Activated CD4-positive, alpha-beta T cell treated with anti-CD3 and anti-CD28 coated beads for 36 hours (primary cell): ENCODE measurements around the gene RBMS1. TPM values are rescaled to one million over a fixed set of nuclear protein-coding genes. Genes with fewer than 3 reads are reported as not detected.

ENCODE experiments used
- ATAC-seq: fragments of 200-7000 bp; cut with Tn5 transposase; one replicate; pipeline ENCODE4 v1.10.0; 2021; ENCODE audit warnings: mild to moderate bottlenecking, moderate library complexity
- CTCF ChIA-PET: fragments of 350-600 bp; sonication (Branson Sonifier 250); formaldehyde crosslinking; loops from one replicate; lab custom pipeline; 2021; ENCODE audit warnings: antibody characterized with exemption; lab: Charles Lee
- POLR2A ChIA-PET: fragments of 350-600 bp; sonication (Branson Sonifier 250); formaldehyde crosslinking; loops from one replicate; lab custom pipeline; 2021; ENCODE audit warnings: antibody characterized with exemption, inconsistent platforms; lab: Charles Lee
- DNase-seq: peaks from one replicate; pipeline ENCODE4 v3.0.0-alpha.2; 2020
- H3K27ac Mint-ChIP-seq: one replicate; pipeline ENCODE4 v1.8.0; 2021; ENCODE audit warnings: mixed read lengths
- H3K27me3 Mint-ChIP-seq: one replicate; pipeline ENCODE4 v1.8.0; 2021; ENCODE audit warnings: mixed read lengths
- H3K36me3 Mint-ChIP-seq: one replicate; pipeline ENCODE4 v1.8.0; 2021; ENCODE audit warnings: low read depth, mixed read lengths
- H3K4me1 Mint-ChIP-seq: one replicate; pipeline ENCODE4 v1.8.0; 2021; ENCODE audit warnings: mixed read lengths
- H3K4me3 Mint-ChIP-seq: one replicate; pipeline ENCODE4 v1.8.0; 2021; ENCODE audit warnings: mild to moderate bottlenecking, moderate library complexity, mixed read lengths
- H3K9me3 Mint-ChIP-seq: one replicate; pipeline ENCODE4 v1.8.0; 2021; ENCODE audit warnings: low read depth, mixed read lengths
- intact Hi-C, 2 experiments: fragments of 100-400 bp; cut with DNase I in 1 of 2; cut with micrococcal nuclease in 1 of 2; formaldehyde crosslinking; loops; one replicate each; pipeline versions ENCODE4 v1.14.2 to v1.15.1; 2022 to 2024; cut with DNase I, micrococcal nuclease
- total RNA-seq, 2 experiments: library from RNA; stranded (reverse); gene quantifications; one replicate each; pipeline ENCODE4 v1.2.3, GENCODE V29; 2021

Gene RBMS1
- total RNA-seq, 2 experiments from 2014 or later = 39.3 to 47.7 TPM

DNA sequence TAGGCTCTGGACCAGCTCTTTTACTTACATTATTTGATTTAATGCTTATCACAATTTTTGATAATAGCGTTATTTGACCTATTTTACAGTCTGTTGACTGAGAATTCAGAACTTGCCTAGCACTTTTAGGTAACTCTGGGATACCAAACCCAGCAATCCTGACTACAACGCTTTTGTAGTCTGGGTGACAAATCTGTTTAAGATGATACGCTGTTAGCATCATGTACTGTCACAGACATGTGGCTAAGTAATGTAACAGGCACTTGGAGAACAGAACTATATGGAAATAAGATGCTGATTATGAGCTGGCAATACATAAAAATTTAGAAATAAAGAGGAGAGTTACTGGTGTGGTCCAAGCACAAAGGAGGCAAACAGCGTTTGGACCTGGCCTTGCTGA is 130.6 kb downstream of the RBMS1 start:
- CTCF ChIA-PET = interaction anchor here (1.3 to 1.9 kb wide), 2 partner anchors 9 to 11 kb away, joined by 4 to 6 read pairs; no protein-coding TSS in a partner anchor
- no peaks in the 10 kb centered on the region for H3K9me3 Mint-ChIP-seq
- H3K4me1 Mint-ChIP-seq = peaks cover 45% of the 10 kb centered on the region
- ATAC-seq (no peak), DNase-seq (no peak)
- no peaks in the 10 kb centered on the region for H3K27me3 Mint-ChIP-seq
- intact Hi-C loops = no loop called here
- H3K4me3 Mint-ChIP-seq = no peak overlapping the region
- POLR2A ChIA-PET = no interaction called here
- H3K27ac Mint-ChIP-seq = no peak overlapping the region
- peaks cover 30% of the 10 kb centered on the region for H3K36me3 Mint-ChIP-seq

DNA sequence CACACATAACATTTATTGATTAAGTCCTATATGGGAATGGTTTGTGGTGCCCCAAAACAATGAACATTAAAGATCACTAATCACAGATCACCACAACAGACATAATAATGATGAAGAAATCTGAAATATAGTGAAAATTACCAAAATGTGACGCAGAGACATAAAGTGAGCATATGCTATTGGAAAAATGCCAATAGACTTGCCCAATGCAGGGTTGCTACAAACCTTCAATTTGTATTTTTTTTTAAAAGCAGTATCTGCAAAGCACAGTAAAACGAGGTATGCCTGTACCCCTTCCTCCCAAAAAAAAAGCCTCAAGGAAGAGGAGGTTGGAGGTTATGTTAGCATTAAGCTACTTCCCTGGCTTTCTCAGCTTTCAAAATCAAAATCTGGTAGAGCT is 131.1 kb downstream of the RBMS1 start:
- H3K27me3 Mint-ChIP-seq = no peaks in the 10 kb centered on the region
- no peaks in the 10 kb centered on the region for H3K9me3 Mint-ChIP-seq
- ATAC-seq = no peak
- ChIA-PET POLR2A (no interaction called here), CTCF (interaction anchor here (1.3 to 1.9 kb wide), 2 partner anchors 9 to 10 kb away, joined by 4 to 6 read pairs; no protein-coding TSS in a partner anchor)
- H3K27ac Mint-ChIP-seq = no peak overlapping the region
- no peak overlapping the region for H3K4me3 Mint-ChIP-seq
- DNase-seq = no peak
- H3K4me1 Mint-ChIP-seq = peaks cover 46% of the 10 kb centered on the region
- intact Hi-C loops = no loop called here
- H3K36me3 Mint-ChIP-seq = peaks cover 34% of the 10 kb centered on the region

DNA sequence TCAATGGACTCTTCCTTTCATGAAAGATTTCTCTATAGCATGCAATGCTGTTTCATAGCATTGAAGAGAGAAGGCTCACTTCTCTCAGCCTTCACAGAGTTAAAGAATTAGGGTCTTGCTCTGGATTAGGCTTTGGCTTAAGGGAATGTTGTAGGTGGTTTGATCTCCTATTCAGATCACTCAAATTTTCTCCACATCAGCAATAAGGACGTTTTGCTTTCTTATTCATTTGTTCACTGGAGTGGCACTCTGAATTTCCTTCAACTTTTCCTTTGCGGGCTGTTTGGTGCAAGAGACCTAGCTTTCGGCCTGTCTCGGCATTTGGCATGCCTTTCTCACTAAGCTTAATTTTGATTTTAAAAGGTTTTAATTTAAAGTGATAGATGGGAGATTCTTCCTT is 131.6 kb downstream of the RBMS1 start:
- Mint-ChIP-seq H3K4me1 (peaks cover 48% of the 10 kb centered on the region), H3K4me3 (no peak overlapping the region), H3K36me3 (peaks cover 39% of the 10 kb centered on the region), H3K27me3 (no peaks in the 10 kb centered on the region), H3K27ac (no peak overlapping the region), H3K9me3 (no peaks in the 10 kb centered on the region)
- no peak for DNase-seq
- CTCF ChIA-PET = interaction anchor here (1.0 kb wide), 1 partner anchor 17 kb away, joined by 3 read pairs; no protein-coding TSS in a partner anchor
- ATAC-seq = no peak
- intact Hi-C loops = no loop called here
- POLR2A ChIA-PET = no interaction called here

- CTCF ChIA-PET = interaction anchor here (0.7 to 1.1 kb wide), 3 partner anchors 11 to 195 kb away, joined by 3 to 4 read pairs (median 4); no protein-coding TSS in a partner anchor
Observed at GRCh38 chr2:160360089-160360757, 133.4 kb downstream of the RBMS1 start.

GRCh38 chr2:160358046-160358445 is 135.6 kb downstream of the RBMS1 start:
- Mint-ChIP-seq H3K9me3 (no peaks in the 10 kb centered on the region), H3K4me3 (no peak overlapping the region), H3K27me3 (no peaks in the 10 kb centered on the region), H3K4me1 (peaks cover 63% of the 10 kb centered on the region), H3K27ac (no peak overlapping the region), H3K36me3 (peaks cover 30% of the 10 kb centered on the region)
- intact Hi-C loops = loop anchor here (2.0 to 10.0 kb wide), 2 partner anchors 21 to 637 kb away; no protein-coding TSS in a partner anchor
- ChIA-PET POLR2A (no interaction called here), CTCF (no interaction called here)
- no peak for DNase-seq
- ATAC-seq = no peak

More at GRCh38 chr2:160360089-160360757, 133.4 kb downstream of the RBMS1 start:
- Mint-ChIP-seq H3K9me3 (no peaks in the 10 kb centered on the region), H3K4me1 (peaks cover 60% of the 10 kb centered on the region), H3K27me3 (no peaks in the 10 kb centered on the region), H3K36me3 (peaks cover 45% of the 10 kb centered on the region), H3K4me3 (no peak overlapping the region), H3K27ac (no peak overlapping the region)
- ATAC-seq (no peak), DNase-seq (no peak)
- intact Hi-C loops = no loop called here
- POLR2A ChIA-PET = no interaction called here

DNA sequence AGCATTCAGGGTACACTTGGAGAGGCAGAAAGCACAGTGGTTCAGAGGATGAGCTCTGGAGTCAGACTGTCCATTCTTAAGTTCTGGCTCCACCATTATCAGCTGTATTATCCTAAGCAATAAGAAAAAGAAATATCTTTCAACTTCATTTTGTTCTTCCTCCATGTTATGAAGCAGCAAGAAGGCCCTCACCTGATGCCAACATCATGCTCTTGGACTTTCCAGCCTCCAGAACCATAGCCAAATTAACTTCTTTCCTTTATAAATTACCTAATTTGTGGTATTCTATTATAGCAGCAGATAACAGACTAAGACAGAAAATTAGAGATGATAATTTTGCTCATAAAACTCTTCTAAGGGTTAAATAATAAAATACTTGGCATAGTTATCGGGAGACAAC is 137.1 kb downstream of the RBMS1 start:
- no peak for DNase-seq
- CTCF ChIA-PET = interaction anchor here (1.0 kb wide), 1 partner anchor 34 kb away, joined by 3 read pairs; no protein-coding TSS in a partner anchor
- Mint-ChIP-seq H3K36me3 (peaks cover 31% of the 10 kb centered on the region), H3K27me3 (no peaks in the 10 kb centered on the region), H3K9me3 (no peaks in the 10 kb centered on the region), H3K27ac (no peak overlapping the region), H3K4me3 (no peak overlapping the region), H3K4me1 (peaks cover 71% of the 10 kb centered on the region)
- no peak for ATAC-seq
- POLR2A ChIA-PET = no interaction called here
- intact Hi-C loops = loop anchor here in 1 of 2 experiments (10.0 kb wide), 1 partner anchor 638 kb away; no protein-coding TSS in a partner anchor

DNA sequence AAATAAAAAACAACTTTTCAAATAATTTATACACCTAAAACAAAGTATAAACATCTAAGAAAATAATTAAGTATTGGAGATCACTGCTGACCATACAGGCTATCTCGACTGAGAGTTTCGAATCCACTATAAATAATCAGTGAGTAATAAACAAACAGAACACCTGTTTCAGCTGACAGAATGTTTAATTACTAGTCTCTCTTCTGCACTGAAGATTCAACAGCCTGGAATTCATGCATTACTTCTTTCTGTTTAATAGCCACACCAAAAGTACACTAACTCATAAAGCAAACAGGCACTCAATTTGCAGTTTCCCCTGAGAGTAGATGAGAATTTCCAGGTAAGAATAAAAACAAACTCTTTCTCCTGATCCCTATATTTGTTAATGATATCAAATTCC is 138.5 kb downstream of the RBMS1 start:
- peak overlapping the region; percentile 28 for H3K27ac Mint-ChIP-seq
- peaks cover 68% of the 10 kb centered on the region for H3K4me1 Mint-ChIP-seq

GRCh38 chr2:160354677-160355076 is 138.9 kb downstream of the RBMS1 start:
- POLR2A ChIA-PET = no interaction called here
- peak overlapping the region; percentile 32 for H3K27ac Mint-ChIP-seq
- ATAC-seq (no peak), DNase-seq (no peak)
- H3K36me3 Mint-ChIP-seq = peaks cover 30% of the 10 kb centered on the region
- H3K4me3 Mint-ChIP-seq = peak overlapping the region; percentile 13
- intact Hi-C loops = loop anchor here (5.0 to 10.0 kb wide), 2 partner anchors 618 to 640 kb away; no protein-coding TSS in a partner anchor
- peaks cover 69% of the 10 kb centered on the region for H3K4me1 Mint-ChIP-seq
- no peaks in the 10 kb centered on the region for H3K9me3 Mint-ChIP-seq
- CTCF ChIA-PET = interaction anchor here (0.6 to 2.2 kb wide), 9 partner anchors 20 to 639 kb away, joined by 3 to 12 read pairs (median 4); no protein-coding TSS in a partner anchor
- H3K27me3 Mint-ChIP-seq = no peaks in the 10 kb centered on the region

More for the DNA sequence above, 138.5 kb downstream of the RBMS1 start:
- Mint-ChIP-seq H3K9me3 (no peaks in the 10 kb centered on the region), H3K4me3 (no peak overlapping the region), H3K27me3 (no peaks in the 10 kb centered on the region), H3K36me3 (peaks cover 32% of the 10 kb centered on the region)
- CTCF ChIA-PET = interaction anchor here (0.5 to 2.2 kb wide), 6 partner anchors 50 to 638 kb away, joined by 3 to 12 read pairs (median 3); no protein-coding TSS in a partner anchor
- no peak for DNase-seq
- intact Hi-C loops = loop anchor here in 1 of 2 experiments (10.0 kb wide), 1 partner anchor 640 kb away; no protein-coding TSS in a partner anchor
- no peak for ATAC-seq
- POLR2A ChIA-PET = interaction anchor here (1.0 kb wide), 1 partner anchor 48 kb away, joined by 4 read pairs; no protein-coding TSS in a partner anchor

DNA sequence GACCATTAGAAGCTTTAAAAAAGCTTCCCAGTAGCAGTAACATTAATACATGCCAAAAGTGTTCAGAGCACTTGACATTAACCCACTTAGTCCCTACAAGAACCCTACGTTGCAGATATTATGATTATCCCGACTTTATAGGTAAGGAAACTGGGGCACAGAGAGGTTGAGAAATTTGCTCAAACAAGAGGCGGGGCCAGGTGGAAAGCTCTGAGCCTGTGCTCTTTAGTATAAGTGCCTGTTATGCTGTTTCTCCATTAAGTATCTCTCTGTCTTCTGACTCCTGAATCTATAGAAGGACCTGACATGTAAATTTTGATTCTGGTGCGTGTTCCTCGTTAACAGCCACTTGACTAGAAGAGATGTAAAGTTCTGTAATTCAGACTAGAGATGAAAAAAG is 139.8 kb downstream of the RBMS1 start:
- no peak overlapping the region for H3K27ac Mint-ChIP-seq
- H3K9me3 Mint-ChIP-seq = no peaks in the 10 kb centered on the region
- H3K36me3 Mint-ChIP-seq = peaks cover 33% of the 10 kb centered on the region
- intact Hi-C loops = loop anchor here (5.0 to 10.0 kb wide), 2 partner anchors 618 to 641 kb away; no protein-coding TSS in a partner anchor
- ChIA-PET POLR2A (interaction anchor here (0.6 kb wide), 2 partner anchors 162 to 641 kb away, joined by 3 read pairs; no protein-coding TSS in a partner anchor), CTCF (interaction anchor here (0.7 to 2.2 kb wide), 13 partner anchors 9 to 640 kb away, joined by 3 to 12 read pairs (median 4); no protein-coding TSS in a partner anchor)
- ATAC-seq (no peak), DNase-seq (no peak)
- no peak overlapping the region for H3K4me3 Mint-ChIP-seq
- no peaks in the 10 kb centered on the region for H3K27me3 Mint-ChIP-seq
- H3K4me1 Mint-ChIP-seq = peaks cover 75% of the 10 kb centered on the region

GRCh38 chr2:160353166-160353565 is 140.4 kb downstream of the RBMS1 start:
- Mint-ChIP-seq H3K4me1 (peaks cover 80% of the 10 kb centered on the region), H3K9me3 (no peaks in the 10 kb centered on the region), H3K36me3 (peaks cover 32% of the 10 kb centered on the region), H3K4me3 (no peak overlapping the region), H3K27ac (no peak overlapping the region), H3K27me3 (no peaks in the 10 kb centered on the region)
- ChIA-PET POLR2A (interaction anchor here (0.6 kb wide), 1 partner anchor 163 kb away, joined by 3 read pairs; no protein-coding TSS in a partner anchor), CTCF (interaction anchor here (0.7 to 2.2 kb wide), 11 partner anchors 10 to 640 kb away, joined by 3 to 12 read pairs (median 4); no protein-coding TSS in a partner anchor)
- ATAC-seq (peak; percentile 79), DNase-seq (peak; percentile 34)
- intact Hi-C loops = loop anchor here (5.0 to 10.0 kb wide), 2 partner anchors 619 to 642 kb away; no protein-coding TSS in a partner anchor

DNA sequence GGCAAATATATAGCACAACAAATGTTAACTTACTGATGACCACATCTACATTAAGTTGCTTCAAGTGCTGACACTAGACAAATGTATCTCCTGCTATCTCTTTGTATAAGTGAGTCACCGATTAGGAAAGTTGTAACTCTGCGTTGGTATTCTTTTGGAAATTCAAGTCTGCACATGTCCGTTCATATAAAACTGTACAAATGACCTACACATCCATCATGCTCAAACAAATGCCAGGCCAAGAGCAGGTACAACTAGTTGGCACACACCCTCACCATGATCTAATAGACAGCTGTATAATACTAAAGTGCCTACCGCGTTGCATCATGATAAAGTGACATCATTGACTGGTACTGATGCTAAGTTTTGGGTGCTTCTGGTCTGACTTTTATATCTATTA is 141.1 kb downstream of the RBMS1 start:
- ChIA-PET POLR2A (no interaction called here), CTCF (interaction anchor here (0.6 to 2.2 kb wide), 10 partner anchors 11 to 243 kb away, joined by 3 to 7 read pairs (median 4); no protein-coding TSS in a partner anchor)
- DNase-seq (no peak), ATAC-seq (no peak)
- intact Hi-C loops = loop anchor here (1.0 to 10.0 kb wide), 3 partner anchors 567 to 642 kb away; no protein-coding TSS in a partner anchor
- Mint-ChIP-seq H3K4me3 (no peak overlapping the region), H3K9me3 (no peaks in the 10 kb centered on the region), H3K4me1 (peaks cover 80% of the 10 kb centered on the region), H3K27me3 (no peaks in the 10 kb centered on the region), H3K27ac (no peak overlapping the region), H3K36me3 (peaks cover 25% of the 10 kb centered on the region)
